ENCODE measurements around the gene SLC51B. TPM values are rescaled to one million over a fixed set of nuclear protein-coding genes. Genes with fewer than 3 reads are reported as not detected.

The SLC51B gene
- total RNA-seq, 1 experiment from 2014 or later: not detected

DNA sequence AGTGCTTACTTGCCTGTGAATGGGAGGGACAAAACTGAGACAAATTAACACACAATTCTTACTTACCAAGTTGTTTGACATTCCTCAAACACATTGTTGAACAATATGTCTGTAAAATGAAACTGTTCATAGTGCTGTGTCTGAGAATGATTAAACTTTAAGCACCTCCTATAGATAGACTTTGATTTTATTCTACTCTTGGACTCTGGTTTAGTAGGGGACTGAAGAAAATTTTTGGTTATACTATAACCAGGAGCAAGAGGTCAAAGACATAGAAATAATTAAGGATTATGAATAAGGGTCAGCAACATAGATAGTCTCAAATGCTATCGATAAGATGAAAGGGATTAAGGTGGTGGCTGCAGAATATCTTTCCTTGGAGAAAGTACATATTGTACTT lies 7.9 kb upstream of the SLC51B start:
- intact Hi-C loops (cut with micrococcal nuclease; ENCODE audit: unreplicated experiment): loop anchor here (10.0 kb wide), 1 partner anchor 257 kb away; the partner anchor contains the start of gene RNU5A-1

DNA sequence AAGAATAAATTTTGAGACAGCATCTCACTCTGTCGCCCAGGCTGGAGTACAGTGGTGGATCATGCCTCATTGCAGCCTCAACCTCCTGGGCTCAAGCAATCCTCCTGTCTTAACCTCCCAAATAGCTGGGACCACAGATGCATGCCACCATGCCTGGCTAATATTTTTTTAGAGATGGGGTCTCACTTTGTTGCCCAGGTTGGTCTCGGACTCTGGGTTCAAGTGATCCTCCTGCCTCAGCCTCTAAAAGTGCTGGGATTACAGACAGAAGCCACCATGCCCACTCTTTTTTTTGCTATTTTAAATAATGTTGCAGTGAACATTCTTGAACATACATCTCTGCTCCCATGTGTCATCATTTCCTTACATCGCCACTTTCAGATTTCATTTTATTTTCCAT lies 6.8 kb upstream of the SLC51B start:
- TF ChIP-seq, protein P1, sequence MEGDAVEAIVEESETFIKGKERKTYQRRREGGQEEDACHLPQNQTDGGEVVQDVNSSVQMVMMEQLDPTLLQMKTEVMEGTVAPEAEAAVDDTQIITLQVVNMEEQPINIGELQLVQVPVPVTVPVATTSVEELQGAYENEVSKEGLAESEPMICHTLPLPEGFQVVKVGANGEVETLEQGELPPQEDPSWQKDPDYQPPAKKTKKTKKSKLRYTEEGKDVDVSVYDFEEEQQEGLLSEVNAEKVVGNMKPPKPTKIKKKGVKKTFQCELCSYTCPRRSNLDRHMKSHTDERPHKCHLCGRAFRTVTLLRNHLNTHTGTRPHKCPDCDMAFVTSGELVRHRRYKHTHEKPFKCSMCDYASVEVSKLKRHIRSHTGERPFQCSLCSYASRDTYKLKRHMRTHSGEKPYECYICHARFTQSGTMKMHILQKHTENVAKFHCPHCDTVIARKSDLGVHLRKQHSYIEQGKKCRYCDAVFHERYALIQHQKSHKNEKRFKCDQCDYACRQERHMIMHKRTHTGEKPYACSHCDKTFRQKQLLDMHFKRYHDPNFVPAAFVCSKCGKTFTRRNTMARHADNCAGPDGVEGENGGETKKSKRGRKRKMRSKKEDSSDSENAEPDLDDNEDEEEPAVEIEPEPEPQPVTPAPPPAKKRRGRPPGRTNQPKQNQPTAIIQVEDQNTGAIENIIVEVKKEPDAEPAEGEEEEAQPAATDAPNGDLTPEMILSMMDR (IDR thresholded peaks at IDR 0.05; ENCODE audit: unreplicated experiment): no peak
- H3K9me3 Mint-ChIP-seq (ENCODE audit: low read depth, unreplicated experiment): no peaks in the 10 kb centered on the region
- no peak for DNase-seq
- no peak overlapping the region for H3K4me3 Mint-ChIP-seq (ENCODE audit: low read depth, unreplicated experiment)
- H3K36me3 Mint-ChIP-seq (ENCODE audit: insufficient read depth, unreplicated experiment): no peaks in the 10 kb centered on the region
- no peak overlapping the region for H3K27ac Mint-ChIP-seq (ENCODE audit: unreplicated experiment)
- BruUV-seq (replicated peaks): no TSS peak
- peaks cover 10% of the 10 kb centered on the region for H3K4me1 Mint-ChIP-seq (ENCODE audit: low read depth, unreplicated experiment)
- intact Hi-C loops (cut with micrococcal nuclease; ENCODE audit: unreplicated experiment): loop anchor here (10.0 kb wide), 1 partner anchor 256 kb away; the partner anchor contains the start of gene RNU5A-1
- H3K27me3 Mint-ChIP-seq (ENCODE audit: unreplicated experiment): no peaks in the 10 kb centered on the region
- CTCF ChIA-PET: no interaction called here

More for the DNA sequence above, 7.9 kb upstream of the SLC51B start:
- BruUV-seq (replicated peaks): no TSS peak
- Mint-ChIP-seq H3K4me3 (ENCODE audit: low read depth, unreplicated experiment) (no peak overlapping the region), H3K36me3 (ENCODE audit: insufficient read depth, unreplicated experiment) (no peaks in the 10 kb centered on the region), H3K27me3 (ENCODE audit: unreplicated experiment) (no peaks in the 10 kb centered on the region), H3K27ac (ENCODE audit: unreplicated experiment) (no peak overlapping the region), H3K9me3 (ENCODE audit: low read depth, unreplicated experiment) (no peaks in the 10 kb centered on the region), H3K4me1 (ENCODE audit: low read depth, unreplicated experiment) (peaks cover 9% of the 10 kb centered on the region)
- CTCF ChIA-PET: interaction anchor here (0.6 kb wide), 1 partner anchor 64 kb away, joined by 3 read pairs; no protein-coding TSS in a partner anchor
- DNase-seq: no peak
- TF ChIP-seq, protein P1 (IDR thresholded peaks at IDR 0.05; ENCODE audit: unreplicated experiment): no peak

DNA sequence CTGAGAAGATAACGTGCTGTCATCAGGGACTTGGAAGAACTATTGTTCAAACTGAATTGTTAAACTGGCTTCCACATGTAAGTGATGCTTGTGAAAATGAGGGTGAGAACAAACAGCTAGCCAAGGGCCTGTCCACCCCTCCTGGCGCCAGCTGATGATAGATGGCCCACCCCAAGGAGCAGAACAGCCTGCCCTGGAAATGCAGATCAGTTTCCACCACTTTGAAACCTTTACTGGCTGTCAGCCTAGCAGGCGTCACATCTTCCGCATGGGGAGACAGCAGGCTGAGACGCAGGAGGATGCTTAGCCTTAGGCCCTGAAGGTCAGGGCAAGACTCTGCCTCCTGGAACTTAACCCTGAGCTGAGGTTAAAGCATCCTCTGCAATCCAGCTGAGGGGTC lies 6.4 kb upstream of the SLC51B start:
- H3K4me3 Mint-ChIP-seq (ENCODE audit: low read depth, unreplicated experiment): no peak overlapping the region
- no peaks in the 10 kb centered on the region for H3K27me3 Mint-ChIP-seq (ENCODE audit: unreplicated experiment)
- no peak for DNase-seq
- peaks cover 11% of the 10 kb centered on the region for H3K4me1 Mint-ChIP-seq (ENCODE audit: low read depth, unreplicated experiment)
- H3K9me3 Mint-ChIP-seq (ENCODE audit: low read depth, unreplicated experiment): no peaks in the 10 kb centered on the region
- intact Hi-C loops (cut with micrococcal nuclease; ENCODE audit: unreplicated experiment): loop anchor here (10.0 kb wide), 1 partner anchor 256 kb away; the partner anchor contains the start of gene RNU5A-1
- no TSS peak for BruUV-seq (replicated peaks)
- no peak overlapping the region for H3K27ac Mint-ChIP-seq (ENCODE audit: unreplicated experiment)
- TF ChIP-seq, protein P1 (IDR thresholded peaks at IDR 0.05; ENCODE audit: unreplicated experiment): no peak
- CTCF ChIA-PET: no interaction called here
- H3K36me3 Mint-ChIP-seq (ENCODE audit: insufficient read depth, unreplicated experiment): no peaks in the 10 kb centered on the region

DNA sequence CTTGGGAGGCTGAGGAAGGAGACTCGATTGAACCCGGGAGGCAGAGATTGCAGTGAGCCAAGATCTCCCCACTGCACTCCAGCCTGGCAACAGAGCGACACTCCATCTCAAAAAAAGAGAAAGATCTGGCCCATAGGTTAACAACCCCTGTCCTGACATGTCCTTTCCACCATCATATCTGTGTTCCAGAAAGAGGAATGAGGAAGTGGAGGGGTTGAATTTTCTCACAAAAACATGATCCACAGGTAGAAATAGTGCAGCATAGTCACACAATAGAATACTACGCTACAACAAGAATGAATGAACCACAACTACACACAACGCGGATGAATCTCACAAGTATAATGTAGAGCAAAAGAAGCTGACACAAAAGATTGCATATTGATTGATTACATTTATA lies 4.7 kb upstream of the SLC51B start:
- CTCF ChIA-PET: interaction anchor here (0.7 kb wide), 1 partner anchor 24 kb away, joined by 4 read pairs; no protein-coding TSS in a partner anchor
- Mint-ChIP-seq H3K9me3 (ENCODE audit: low read depth, unreplicated experiment) (no peaks in the 10 kb centered on the region), H3K4me1 (ENCODE audit: low read depth, unreplicated experiment) (peaks cover 27% of the 10 kb centered on the region), H3K27me3 (ENCODE audit: unreplicated experiment) (no peaks in the 10 kb centered on the region), H3K36me3 (ENCODE audit: insufficient read depth, unreplicated experiment) (no peaks in the 10 kb centered on the region), H3K27ac (ENCODE audit: unreplicated experiment) (no peak overlapping the region), H3K4me3 (ENCODE audit: low read depth, unreplicated experiment) (no peak overlapping the region)
- no peak for DNase-seq
- BruUV-seq (replicated peaks): no TSS peak
- TF ChIP-seq, protein P1 (IDR thresholded peaks at IDR 0.05; ENCODE audit: unreplicated experiment): no peak
- intact Hi-C loops (cut with micrococcal nuclease; ENCODE audit: unreplicated experiment): no loop called here

Data from Calu3 (cell line).